Suprapubic skin (tissue), 4 donors: ENCODE data around the gene MINDY4. TPM values are rescaled to one million over a fixed set of nuclear protein-coding genes. Genes with fewer than 3 reads are reported as not detected.

Source experiments
- DNase-seq, 2 donors: peaks; one replicate each; pipeline ENCODE4 v3.0.0-alpha.2; 2019; ENCODE audit warnings: low spot score in 2 of 2
- H3K27ac ChIP-seq: fragments of 200-600 bp; sonication (generic); one replicate; pipeline ENCODE4 v1.5.1; 2019
- H3K27me3 ChIP-seq: fragments of 200-600 bp; sonication (generic); one replicate; pipeline ENCODE4 v1.5.1; 2019
- H3K36me3 ChIP-seq: fragments of 200-600 bp; sonication (generic); one replicate; pipeline ENCODE4 v1.5.1; 2019
- H3K4me1 ChIP-seq: fragments of 200-600 bp; sonication (generic); one replicate; pipeline ENCODE4 v1.5.1; 2019
- H3K4me3 ChIP-seq: fragments of 200-600 bp; sonication (generic); one replicate; pipeline ENCODE4 v1.5.1; 2019; ENCODE audit warnings: mild to moderate bottlenecking
- H3K9me3 ChIP-seq: fragments of 200-600 bp; sonication (generic); one replicate; pipeline ENCODE4 v1.5.1; 2019
- EP300 ChIP-seq: sonication (generic); formaldehyde crosslinking; IDR thresholded peaks from one replicate; pipeline ENCODE4 v1.6.1; 2017; ENCODE audit warnings: antibody characterized with exemption
- POLR2A ChIP-seq, 2 donors: fragments of 450-650 bp; IDR thresholded peaks; one replicate each; pipeline ENCODE4 v1.6.1; 2017; ENCODE audit warnings: antibody characterized with exemption in 2 of 2, mild to moderate bottlenecking in 2 of 2, moderate library complexity in 2 of 2
- POLR2AphosphoS5 ChIP-seq, 3 donors: sonication (generic); formaldehyde crosslinking; IDR thresholded peaks; one replicate each; pipeline ENCODE4 v1.6.1; 2017; ENCODE audit warnings: antibody characterized with exemption in 3 of 3
- WGBS: methylation state at CpG from one replicate; pipeline ENCODE4 v1.1.5; 2018; 5-methylcytosine and 5-hydroxymethylcytosine counted together
- total RNA-seq, 4 donors: library from RNA; depleted of rRNA; stranded (reverse); fragments of >200 nt; gene quantifications; one replicate each; pipeline ENCODE4 v1.1.0, GENCODE V29; 2016
- TF ChIP-seq, protein P1 (sequence below), 2 donors: fragments of 200-600 bp in 1 of 2; fragments of 450-650 bp in 1 of 2; sonication (generic) in 1 of 2; IDR thresholded peaks; one replicate each; pipeline ENCODE4 v1.5.1; 2016 to 2019; ENCODE audit warnings: antibody characterized with exemption in 2 of 2, mild to moderate bottlenecking in 1 of 2, moderate library complexity in 1 of 2

The MINDY4 gene
- total RNA-seq, 4 donors from 2014 or later: 4.6 to 10.5 (median 6.1) TPM

DNA sequence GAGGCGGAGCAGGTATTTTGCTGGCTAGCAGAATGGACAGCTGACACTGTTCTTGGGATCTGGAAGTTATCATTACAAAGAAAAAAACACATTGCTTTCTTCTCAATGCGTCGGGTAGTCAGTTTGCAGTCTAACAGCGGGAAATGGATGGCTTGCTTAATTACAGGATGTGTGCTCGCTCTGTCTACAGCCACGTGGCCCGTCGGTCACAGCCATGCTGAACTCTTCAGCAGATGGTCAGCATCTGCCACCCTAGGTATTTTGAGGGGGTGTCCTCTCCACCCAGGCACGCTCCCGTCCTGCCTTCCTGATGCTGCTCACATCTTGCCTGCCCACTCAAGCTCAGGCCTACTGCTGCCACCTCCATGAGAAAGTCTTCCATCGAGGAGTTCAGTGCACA is 39.6 kb upstream of the MINDY4 start:
- Histone ChIP-seq H3K9me3 (no peaks in the 10 kb centered on the region), H3K27me3 (peaks cover 14% of the 10 kb centered on the region), H3K4me1 (no peaks in the 10 kb centered on the region), H3K27ac (no peak overlapping the region), H3K36me3 (no peaks in the 10 kb centered on the region), H3K4me3 (no peak overlapping the region)
- DNase-seq: no peak
- TF ChIP-seq POLR2AphosphoS5 (IDR thresholded peaks at IDR 0.05) (no peak), POLR2A (IDR thresholded peaks at IDR 0.05) (no peak), EP300 (no peak)
- TF ChIP-seq, protein P1, sequence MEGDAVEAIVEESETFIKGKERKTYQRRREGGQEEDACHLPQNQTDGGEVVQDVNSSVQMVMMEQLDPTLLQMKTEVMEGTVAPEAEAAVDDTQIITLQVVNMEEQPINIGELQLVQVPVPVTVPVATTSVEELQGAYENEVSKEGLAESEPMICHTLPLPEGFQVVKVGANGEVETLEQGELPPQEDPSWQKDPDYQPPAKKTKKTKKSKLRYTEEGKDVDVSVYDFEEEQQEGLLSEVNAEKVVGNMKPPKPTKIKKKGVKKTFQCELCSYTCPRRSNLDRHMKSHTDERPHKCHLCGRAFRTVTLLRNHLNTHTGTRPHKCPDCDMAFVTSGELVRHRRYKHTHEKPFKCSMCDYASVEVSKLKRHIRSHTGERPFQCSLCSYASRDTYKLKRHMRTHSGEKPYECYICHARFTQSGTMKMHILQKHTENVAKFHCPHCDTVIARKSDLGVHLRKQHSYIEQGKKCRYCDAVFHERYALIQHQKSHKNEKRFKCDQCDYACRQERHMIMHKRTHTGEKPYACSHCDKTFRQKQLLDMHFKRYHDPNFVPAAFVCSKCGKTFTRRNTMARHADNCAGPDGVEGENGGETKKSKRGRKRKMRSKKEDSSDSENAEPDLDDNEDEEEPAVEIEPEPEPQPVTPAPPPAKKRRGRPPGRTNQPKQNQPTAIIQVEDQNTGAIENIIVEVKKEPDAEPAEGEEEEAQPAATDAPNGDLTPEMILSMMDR (IDR thresholded peaks at IDR 0.05): no peak
- WGBS: 64% methylated on average over 11 of the region's 11 CpGs

DNA sequence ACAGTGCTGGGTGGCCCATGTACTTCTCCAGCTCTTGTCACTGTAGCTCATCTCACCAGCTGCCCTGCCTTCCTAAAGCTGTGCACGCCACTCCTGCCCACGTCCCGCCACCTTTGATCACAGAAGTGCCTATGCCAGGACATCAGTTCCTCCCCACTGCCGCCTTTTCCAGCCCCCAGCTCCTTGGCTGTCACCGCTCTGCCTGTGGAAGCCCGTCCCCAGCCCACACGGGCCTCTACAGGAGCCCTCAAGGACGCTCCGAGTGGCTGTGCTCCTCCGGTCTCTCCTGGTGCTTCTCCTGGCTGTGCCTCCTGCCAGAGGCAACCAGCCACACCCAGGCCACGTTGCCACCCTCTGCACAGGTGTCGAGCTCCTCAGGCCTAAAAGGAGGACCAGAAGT is 38.6 kb upstream of the MINDY4 start:
- no peaks in the 10 kb centered on the region for H3K9me3 ChIP-seq
- 72% methylated on average over 11 of the region's 12 CpGs for WGBS
- H3K4me3 ChIP-seq: no peak overlapping the region
- no peaks in the 10 kb centered on the region for H3K36me3 ChIP-seq
- no peaks in the 10 kb centered on the region for H3K4me1 ChIP-seq
- DNase-seq: no peak
- H3K27ac ChIP-seq: no peak overlapping the region
- peaks cover 14% of the 10 kb centered on the region for H3K27me3 ChIP-seq
- no peak for TF ChIP-seq EP300

DNA sequence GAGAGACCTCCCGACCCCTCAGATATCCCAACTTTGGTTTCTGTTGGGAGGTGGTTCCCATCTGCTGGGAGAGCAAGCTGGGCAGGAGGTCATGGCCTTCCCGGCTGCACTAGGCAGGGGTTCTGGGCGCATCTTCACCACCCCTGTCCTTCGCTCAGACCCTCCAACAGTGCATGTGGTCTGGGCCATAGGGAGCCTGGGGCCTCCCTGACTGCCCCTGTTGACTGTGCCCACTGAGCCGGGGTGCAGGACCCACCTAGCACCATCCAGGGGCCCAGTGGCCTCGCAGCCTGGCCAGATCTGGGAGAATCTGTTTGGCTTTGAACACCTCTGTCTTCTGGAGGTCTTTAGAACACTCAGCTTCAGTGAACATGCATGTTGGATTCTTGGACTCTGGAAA is 38.0 kb upstream of the MINDY4 start:
- no peak for DNase-seq
- H3K4me3 ChIP-seq: no peak overlapping the region
- H3K36me3 ChIP-seq: no peaks in the 10 kb centered on the region
- no peak overlapping the region for H3K27ac ChIP-seq
- H3K4me1 ChIP-seq: no peaks in the 10 kb centered on the region
- TF ChIP-seq POLR2A (IDR thresholded peaks at IDR 0.05): no peak
- H3K9me3 ChIP-seq: no peaks in the 10 kb centered on the region
- WGBS: 93% methylated on average over 4 of the region's 6 CpGs
- H3K27me3 ChIP-seq: peaks cover 14% of the 10 kb centered on the region

DNA sequence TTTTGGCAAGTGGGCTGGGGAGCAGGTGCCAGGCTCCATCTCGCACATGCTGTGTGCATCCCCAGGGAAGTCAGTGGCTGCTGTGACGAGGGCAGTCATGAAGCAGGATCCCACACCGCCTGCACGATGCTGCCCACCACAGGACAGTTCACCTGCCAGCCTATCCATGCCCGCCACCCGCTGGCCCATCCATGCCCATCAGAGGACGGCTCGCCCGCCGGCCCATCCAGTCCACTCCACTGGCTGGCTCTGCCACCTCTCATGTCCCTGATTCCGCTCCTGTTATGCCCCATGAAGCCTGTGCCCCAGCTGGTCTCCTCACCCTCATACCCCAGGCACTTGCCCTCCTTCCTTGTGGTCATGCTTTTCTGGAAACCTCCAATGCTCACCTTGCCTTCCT is 37.5 kb upstream of the MINDY4 start:
- Histone ChIP-seq H3K9me3 (no peaks in the 10 kb centered on the region), H3K4me3 (no peak overlapping the region), H3K27ac (no peak overlapping the region), H3K36me3 (no peaks in the 10 kb centered on the region), H3K27me3 (peaks cover 14% of the 10 kb centered on the region), H3K4me1 (no peaks in the 10 kb centered on the region)
- DNase-seq: no peak
- TF ChIP-seq EP300 (no peak), POLR2AphosphoS5 (IDR thresholded peaks at IDR 0.05) (no peak), POLR2A (IDR thresholded peaks at IDR 0.05) (no peak)
- TF ChIP-seq, protein P1 (IDR thresholded peaks at IDR 0.05): no peak
- WGBS: 95% methylated on average over 11 of the region's 11 CpGs

DNA sequence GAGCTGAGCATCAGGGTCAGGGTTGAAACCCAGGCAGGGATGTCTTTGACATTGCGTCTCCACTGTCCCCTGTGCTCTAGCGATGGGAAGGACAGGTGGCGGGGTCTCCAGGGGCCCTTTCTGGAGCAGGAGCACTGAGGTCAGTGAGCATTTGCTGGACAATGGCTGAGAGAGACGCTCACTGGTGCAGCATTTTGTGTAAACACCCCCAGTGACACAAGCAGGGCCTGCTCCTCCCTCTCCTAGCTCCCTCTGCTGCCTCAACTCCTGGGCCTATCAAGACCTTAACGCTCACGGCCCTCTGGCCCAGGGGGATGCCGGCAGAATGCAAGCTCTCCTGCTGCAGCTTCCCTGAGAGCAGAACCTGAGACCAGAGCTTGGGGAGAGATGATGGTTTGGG is 36.7 kb upstream of the MINDY4 start:
- no peak overlapping the region for H3K4me3 ChIP-seq
- H3K27me3 ChIP-seq: peaks cover 12% of the 10 kb centered on the region
- TF ChIP-seq POLR2AphosphoS5 (IDR thresholded peaks at IDR 0.05) (no peak), EP300 (no peak), POLR2A (IDR thresholded peaks at IDR 0.05) (no peak)
- TF ChIP-seq, protein P1 (IDR thresholded peaks at IDR 0.05): no peak
- 91% methylated on average over 7 of the region's 7 CpGs for WGBS
- H3K4me1 ChIP-seq: no peaks in the 10 kb centered on the region
- no peak for DNase-seq
- no peaks in the 10 kb centered on the region for H3K36me3 ChIP-seq
- H3K9me3 ChIP-seq: no peaks in the 10 kb centered on the region
- no peak overlapping the region for H3K27ac ChIP-seq

DNA sequence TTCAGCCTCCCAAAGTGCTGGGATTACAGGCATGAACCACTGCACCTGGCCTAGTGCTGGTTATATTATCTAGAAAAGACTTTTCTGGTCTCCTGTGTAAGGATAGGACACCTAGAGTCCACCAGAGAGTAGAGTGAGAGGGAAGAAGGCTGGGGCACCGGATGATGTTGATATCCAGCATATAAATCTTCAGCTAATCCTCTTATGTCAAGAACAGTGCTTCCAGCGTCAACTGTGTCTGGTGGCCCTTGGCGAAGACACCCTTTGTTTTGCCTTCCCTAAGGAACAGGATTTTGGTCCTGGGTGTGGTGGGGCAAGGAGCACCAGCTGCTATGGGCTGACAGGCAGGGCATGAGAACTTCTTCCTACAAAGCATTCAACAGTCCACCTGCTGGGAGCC is 35.6 kb upstream of the MINDY4 start:
- H3K27me3 ChIP-seq: peaks cover 12% of the 10 kb centered on the region
- no peak overlapping the region for H3K4me3 ChIP-seq
- WGBS: 92% methylated on average over 3 of the region's 3 CpGs
- H3K36me3 ChIP-seq: no peaks in the 10 kb centered on the region
- no peaks in the 10 kb centered on the region for H3K9me3 ChIP-seq
- TF ChIP-seq POLR2A (IDR thresholded peaks at IDR 0.05): no peak
- no peak for TF ChIP-seq POLR2AphosphoS5 (IDR thresholded peaks at IDR 0.05)
- TF ChIP-seq, protein P1 (IDR thresholded peaks at IDR 0.05): no peak
- TF ChIP-seq EP300: no peak
- no peak overlapping the region for H3K27ac ChIP-seq
- H3K4me1 ChIP-seq: peaks cover 9% of the 10 kb centered on the region
- no peak for DNase-seq
